GM19468 (cell line): ENCODE measurements around the gene MIA.
"Not testable (repeated sequence)": the region's sequence is repeated elsewhere in the genome, so short reads cannot be mapped to it uniquely, and the experiment has no call there.

ENCODE experiments used
- ATAC-seq: cut with Tn5 transposase; IDR thresholded peaks from one replicate; pipeline ENCODE4 v1.9.1; 2021; ENCODE audit warnings: mild to moderate bottlenecking, moderate library complexity, moderate number of reproducible peaks; ENCODE audit not compliant: unreplicated experiment; ENCODE audit errors: extremely low read depth

The MIA gene

GRCh38 chr19:40801426-40802299 is 26.3 kb downstream of the MIA start:
- ATAC-seq, result no peak

GRCh38 chr19:40802300-40803169 is 27.2 kb downstream of the MIA start:
- no peak for ATAC-seq

- no peak for ATAC-seq
Measured at GRCh38 chr19:40803170-40803856, 28.0 kb downstream of the MIA start.

GRCh38 chr19:40803857-40804782 is 28.8 kb downstream of the MIA start:
- ATAC-seq, result no peak

GRCh38 chr19:40804783-40805242 is 29.5 kb downstream of the MIA start:
- ATAC-seq, result no peak

- ATAC-seq, result no peak
Measured at GRCh38 chr19:40805258-40805868, 30.0 kb downstream of the MIA start.

- ATAC-seq, result no peak
Measured at GRCh38 chr19:40806423-40807146, 31.3 kb downstream of the MIA start.

GRCh38 chr19:40807147-40808020 is 32.1 kb downstream of the MIA start:
- no peak for ATAC-seq

- ATAC-seq, result no peak
Measured at GRCh38 chr19:40808021-40808325, 32.7 kb downstream of the MIA start.

GRCh38 chr19:40808497-40808896 is 33.2 kb downstream of the MIA start:
- no peak for ATAC-seq

- no peak for ATAC-seq
Measured at GRCh38 chr19:40809358-40810086, 34.2 kb downstream of the MIA start.

GRCh38 chr19:40810160-40810559 is 34.8 kb downstream of the MIA start:
- ATAC-seq, result no peak

GRCh38 chr19:40810649-40811408 is 35.5 kb downstream of the MIA start:
- ATAC-seq, result not testable (repeated sequence)

GRCh38 chr19:40811478-40812341 is 36.4 kb downstream of the MIA start:
- ATAC-seq, result no peak

- ATAC-seq, result not testable (repeated sequence)
Measured at GRCh38 chr19:40812571-40812970, 37.2 kb downstream of the MIA start.
